HEK293T (cell line): Measurements from ENCODE around the gene FBXW8.

Source experiments
- BHLHE40 ChIP-seq: fragments of 450-650 bp; IDR thresholded peaks from 2 replicates; pipeline ENCODE4 v1.6.1; 2016; ENCODE audit warnings: mild to moderate bottlenecking, moderate library complexity, borderline replicate concordance
- ELF4 ChIP-seq: fragments of 450-650 bp; IDR thresholded peaks from 2 replicates; pipeline ENCODE4 v1.6.1; 2017; ENCODE audit warnings: antibody characterized with exemption
- FOXK2 ChIP-seq: fragments of 450-650 bp; IDR thresholded peaks from 2 replicates; pipeline ENCODE4 v1.6.1; 2016; ENCODE audit warnings: mild to moderate bottlenecking
- FOXM1 ChIP-seq: fragments of 450-650 bp; IDR thresholded peaks from 2 replicates; pipeline ENCODE4 v1.6.1; 2017; ENCODE audit warnings: mild to moderate bottlenecking, borderline replicate concordance
- HDGF ChIP-seq: fragments of 450-650 bp; IDR thresholded peaks from 2 replicates; pipeline ENCODE4 v1.6.1; 2017; ENCODE audit warnings: antibody characterized with exemption, borderline replicate concordance
- LEF1 ChIP-seq: fragments of 450-650 bp; IDR thresholded peaks from 2 replicates; pipeline ENCODE4 v1.6.1; 2017; ENCODE audit warnings: mild to moderate bottlenecking, borderline replicate concordance
- SP1 ChIP-seq: fragments of 450-650 bp; IDR thresholded peaks from 2 replicates; pipeline ENCODE4 v1.6.1; 2017
- SUZ12 ChIP-seq: fragments of 450-650 bp; IDR thresholded peaks from 2 replicates; pipeline ENCODE4 v1.6.1; 2016; ENCODE audit warnings: mild to moderate bottlenecking
- TARDBP ChIP-seq: fragments of 450-650 bp; IDR thresholded peaks from 2 replicates; pipeline ENCODE4 v1.6.1; 2016

GRCh38 chr12:116891019-116891418, 19.7 kb upstream of the FBXW8 start:
- TF ChIP-seq FOXM1, result no peak
- TF ChIP-seq LEF1, result no peak
- no peak for TF ChIP-seq SP1
- TF ChIP-seq BHLHE40, result no peak
- no peak for TF ChIP-seq TARDBP
- TF ChIP-seq ELF4, result peak; percentile 81
- TF ChIP-seq FOXK2, result no peak
- no peak for TF ChIP-seq SUZ12
- TF ChIP-seq HDGF, result no peak
